Measurements from ENCODE around the gene SEC62.

GRCh38 chr3:169971522-169971921 is 4.9 kb downstream of the SEC62 start:
- TF ChIP-seq EZH2 (IDR thresholded peaks at IDR 0.05; ENCODE audit: borderline replicate concordance, low read depth, low read length, severe bottlenecking) (no peak), CTCF (IDR thresholded peaks at IDR 0.05; ENCODE audit: borderline replicate concordance, extremely low read depth, low read length, poor library complexity, severe bottlenecking) (no peak)

Measured in DND-41 (cell line).